ENCODE results near the gene PKIG.

- TF ChIP-seq CTCF (conservative IDR thresholded peaks at IDR 0.05): no peak
- TF ChIP-seq ZFX (IDR thresholded peaks at IDR 0.05): no peak
These were observed 62.3 kb downstream of the PKIG start for GRCh38 chr20:44644667-44645131.

All from C4-2B (cell line).